AG04450 (cell line): ENCODE data around the gene RAB8B. TPM values are rescaled to one million over a fixed set of nuclear protein-coding genes. Genes with fewer than 3 reads are reported as not detected.

Experiments
- CTCF ChIA-PET: fragments of 300-600, 350-600 bp; formaldehyde crosslinking; extraction: SDS; loops from one replicate; lab custom pipeline; 2022; ENCODE audit warnings: antibody characterized with exemption, inconsistent platforms; lab: Charles Lee
- POLR2A ChIA-PET: fragments of 350-600 bp; formaldehyde crosslinking; extraction: SDS; loops from one replicate; lab custom pipeline; 2021; ENCODE audit warnings: antibody characterized with exemption, inconsistent platforms; lab: Yijun Ruan, JAX
- DNase-seq: peaks from one replicate; pipeline ENCODE4 v3.0.0-alpha.2; 2011; ENCODE audit warnings: low read depth, low spot score
- H3K27ac ChIP-seq: one replicate; pipeline ENCODE4 v1.5.1; 2012; ENCODE audit warnings: low read depth, low read length, control low read depth
- H3K27me3 ChIP-seq: one replicate; pipeline ENCODE4 v1.6.0; 2012; ENCODE audit warnings: low read length; ENCODE audit not compliant: control insufficient read depth, insufficient read depth
- H3K4me3 ChIP-seq: 2 replicates; pipeline ENCODE4 v1.5.1; 2011; ENCODE audit warnings: mild to moderate bottlenecking, low read depth, low read length, control low read depth
- H3K9me3 ChIP-seq: 2 replicates; pipeline ENCODE4 v1.5.1; 2012; ENCODE audit warnings: low read length; ENCODE audit not compliant: control insufficient read depth, insufficient read depth
- CTCF ChIP-seq: IDR thresholded peaks from 2 replicates; pipeline ENCODE4 v1.5.1; 2011; ENCODE audit warnings: low read depth, low read length, control low read depth, inconsistent platforms
- polyA minus RNA-seq: library from RNA; depleted of rRNA, polyadenylated mRNA; stranded (reverse); fragments of >200 nt; gene quantifications from 2 replicates; pipeline ENCODE4 v1.2.3, GENCODE V29; 2011; rRNA and poly(A)+ RNA removed
- polyA plus RNA-seq: library from polyadenylated mRNA; depleted of rRNA; stranded (reverse); fragments of >200 nt; gene quantifications from 2 replicates; pipeline ENCODE4 v1.2.3, GENCODE V29; 2011; rRNA removed

RAB8B gene
- polyA plus RNA-seq (71.7 and 82.4 TPM in 2 replicates), polyA minus RNA-seq (39.2 and 42.7 TPM in 2 replicates)

- POLR2A ChIA-PET, result interaction anchor here (0.6 to 1.5 kb wide), 8 partner anchors 9 to 146 kb away, joined by 3 to 15 read pairs (median 4); partner anchors contain the start of genes APH1B, RPS27L and TPM1
- peak within 1 kb of the TSS; percentile 86 for H3K4me3 ChIP-seq
- peak; percentile 90 for DNase-seq
- no peaks in the 10 kb centered on the region for H3K27me3 ChIP-seq
- no peaks in the 10 kb centered on the region for H3K9me3 ChIP-seq
- peak within 1 kb of the TSS; percentile 57 for H3K27ac ChIP-seq
- TF ChIP-seq CTCF, result no peak
- CTCF ChIA-PET, result no interaction called here
These were observed at the start of gene RAB8B for GRCh38 chr15:63188926-63189871. RAB8B (plus strand) TSS chr15:63189606; CDS start chr15:63189625, 19 bp downstream.

DNA sequence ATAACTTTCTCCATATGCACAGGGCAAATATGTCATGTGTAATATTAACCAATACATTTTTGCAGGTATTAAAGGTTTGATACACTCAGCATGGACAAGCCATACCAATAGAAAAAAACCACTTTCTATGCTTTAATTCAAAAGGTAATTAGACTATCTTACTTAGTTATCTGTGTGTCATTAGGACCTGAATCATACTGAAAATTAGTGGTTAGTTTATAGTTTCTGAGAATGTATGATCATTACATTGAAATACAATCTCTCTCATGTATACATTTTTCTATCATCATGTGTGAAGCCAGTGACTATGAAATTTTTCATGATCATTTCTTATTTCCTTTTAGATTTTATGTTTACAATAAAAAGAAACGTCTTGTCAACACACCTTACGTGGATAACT is 48.5 kb upstream of the RAB8B start:
- Histone ChIP-seq H3K27me3 (no peaks in the 10 kb centered on the region), H3K27ac (no peak overlapping the region), H3K4me3 (no peak overlapping the region), H3K9me3 (no peaks in the 10 kb centered on the region)
- DNase-seq, result no peak
- ChIA-PET CTCF (no interaction called here), POLR2A (no interaction called here)
- TF ChIP-seq CTCF, result no peak

GRCh38 chr15:63145426-63145825 is 44.0 kb upstream of the RAB8B start:
- TF ChIP-seq CTCF, result no peak
- CTCF ChIA-PET, result no interaction called here
- H3K27ac ChIP-seq, result no peak overlapping the region
- peaks cover 6% of the 10 kb centered on the region; the same call in 1 of the 2 replicates for H3K9me3 ChIP-seq
- no peak for DNase-seq
- POLR2A ChIA-PET, result no interaction called here
- H3K4me3 ChIP-seq, result no peak overlapping the region
- H3K27me3 ChIP-seq, result no peaks in the 10 kb centered on the region

DNA sequence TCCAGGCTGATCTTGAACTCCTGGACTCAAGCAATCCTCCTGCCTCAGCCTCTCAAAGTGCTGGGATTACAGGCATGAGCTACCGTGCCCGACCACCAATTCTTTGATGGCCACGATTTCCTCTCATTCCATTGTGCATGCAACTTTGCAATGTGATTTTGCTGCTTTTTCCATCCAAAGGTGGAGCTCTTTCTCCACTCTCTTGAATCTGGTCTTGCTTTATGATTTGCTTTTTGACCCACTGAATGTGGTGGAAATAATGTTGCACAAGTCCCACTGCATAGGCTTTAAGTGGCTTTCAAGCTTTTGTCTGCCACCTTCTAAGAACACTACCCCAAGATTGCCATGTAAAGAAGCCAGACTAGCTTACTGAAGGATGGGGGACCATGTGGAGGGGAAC is 42.7 kb upstream of the RAB8B start:
- Histone ChIP-seq H3K9me3 (peaks cover 6% of the 10 kb centered on the region; the same call in 1 of the 2 replicates), H3K4me3 (no peak overlapping the region), H3K27ac (no peak overlapping the region), H3K27me3 (no peaks in the 10 kb centered on the region)
- POLR2A ChIA-PET, result interaction anchor here (0.7 to 1.6 kb wide), 3 partner anchors 8 to 141 kb away, joined by 3 to 4 read pairs (median 4); no protein-coding TSS in a partner anchor
- CTCF ChIA-PET, result interaction anchor here (1.0 to 1.1 kb wide), 2 partner anchors 99 to 396 kb away, joined by 3 read pairs; no protein-coding TSS in a partner anchor
- no peak for DNase-seq
- peak; percentile 34; the same call in 1 of the 2 replicates for TF ChIP-seq CTCF
